Daoy (cell line): ENCODE measurements around the gene ZNF273. TPM values are rescaled to one million over a fixed set of nuclear protein-coding genes. Genes with fewer than 3 reads are reported as not detected.
"Not testable (repeated sequence)": the region's sequence is repeated elsewhere in the genome, so short reads cannot be mapped to it uniquely, and the experiment has no call there.

Experiments
- DNase-seq: peaks from one replicate; pipeline ENCODE4 v3.0.0-alpha.2; 2015; ENCODE audit warnings: low read depth
- total RNA-seq: library from RNA; depleted of rRNA; stranded (reverse); fragments of >200 nt; shearing (Covaris generic); gene quantifications from 2 replicates; pipeline ENCODE4 v1.2.3, GENCODE V29; 2014; rRNA removed

ZNF273 gene
- total RNA-seq, result 10.4 and 15.7 TPM in 2 replicates

- peak; percentile 97 for DNase-seq
Observed at GRCh38 chr7:64902806-64903721, at the start of gene ZNF273. Gene ZNF273, plus strand, starts transcription at chr7:64903273. Its CDS starts 45 bp downstream, at chr7:64903318.

DNA sequence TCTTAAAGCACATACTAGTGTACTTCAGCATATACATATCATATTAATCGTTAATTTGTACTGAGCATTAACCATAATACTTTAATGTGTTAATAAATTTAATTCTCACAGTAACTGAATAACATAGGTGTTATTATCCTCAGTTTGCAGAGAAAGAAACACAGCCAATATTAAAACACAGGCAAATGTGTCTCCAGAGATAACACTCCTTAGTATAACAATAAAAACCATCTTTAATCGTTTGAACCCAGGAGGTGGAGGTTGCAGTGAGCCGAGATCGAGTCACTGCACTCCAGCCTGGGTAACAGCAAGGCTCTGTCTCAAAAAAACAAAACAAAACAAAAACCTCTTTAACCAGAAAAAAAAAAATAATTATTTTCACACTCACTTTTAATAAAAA is 49.4 kb upstream of the ZNF273 start:
- DNase-seq, result no peak

DNA sequence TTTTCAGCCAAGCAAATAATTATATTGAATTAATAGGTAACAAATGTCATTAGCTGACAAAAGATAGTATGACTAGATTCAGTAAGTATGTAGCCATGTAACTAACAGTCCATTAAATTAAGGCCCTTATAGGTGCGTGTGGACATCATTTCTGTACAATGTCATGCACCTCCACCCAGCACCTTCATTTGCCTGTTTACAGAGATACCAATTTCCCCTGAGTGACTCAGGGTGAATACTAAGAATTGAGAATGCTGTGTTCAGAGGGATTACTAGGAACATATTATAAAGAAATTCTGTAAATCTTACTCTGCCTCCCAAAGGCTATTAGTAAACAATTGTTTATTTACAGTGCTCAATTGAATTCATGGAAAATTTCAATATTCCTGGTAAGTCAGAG is 48.1 kb upstream of the ZNF273 start:
- no peak for DNase-seq

- no peak for DNase-seq
Observed at GRCh38 chr7:64863021-64863420, 40.1 kb upstream of the ZNF273 start.

- DNase-seq, result not testable (repeated sequence)
Observed at GRCh38 chr7:64863530-64863929, 39.5 kb upstream of the ZNF273 start.

GRCh38 chr7:64863969-64864368 is 39.1 kb upstream of the ZNF273 start:
- no peak for DNase-seq

GRCh38 chr7:64867863-64868440 is 35.1 kb upstream of the ZNF273 start:
- DNase-seq, result no peak

GRCh38 chr7:64868499-64868898 is 34.6 kb upstream of the ZNF273 start:
- no peak for DNase-seq

- DNase-seq, result no peak
Observed at GRCh38 chr7:64869121-64869725, 33.9 kb upstream of the ZNF273 start.

DNA sequence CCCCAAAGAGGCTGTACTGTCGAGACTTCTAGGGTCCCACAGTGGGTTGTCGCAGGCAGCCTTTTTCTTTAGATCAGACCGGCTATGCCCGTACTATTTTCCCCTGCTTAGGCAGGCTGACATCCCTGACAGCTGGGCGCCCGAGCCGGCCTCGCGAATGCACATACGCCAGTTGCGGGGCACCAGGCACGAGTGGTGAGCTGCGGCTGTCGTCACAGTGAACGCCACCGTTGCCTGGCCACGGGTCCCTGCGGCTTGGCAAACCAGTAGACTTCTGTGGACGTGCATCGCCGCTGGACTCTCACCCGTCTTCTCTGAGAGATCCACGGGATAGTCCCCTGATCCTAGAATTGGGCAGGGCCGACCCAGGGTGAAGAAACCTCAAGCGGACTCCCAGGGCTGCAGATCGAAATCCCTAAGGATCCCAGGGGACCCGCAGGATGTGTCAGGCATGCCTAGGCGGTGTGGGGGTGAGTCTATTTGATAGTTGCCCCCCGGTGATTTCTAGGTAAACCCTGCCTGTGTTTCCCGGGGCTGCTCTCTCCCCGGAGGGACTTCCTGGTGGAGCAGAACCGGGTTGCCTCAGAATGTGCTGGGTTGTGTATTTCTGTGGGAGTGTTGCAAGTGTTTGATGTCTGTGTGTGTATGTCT is 33.0 kb upstream of the ZNF273 start:
- DNase-seq, result no peak

DNA sequence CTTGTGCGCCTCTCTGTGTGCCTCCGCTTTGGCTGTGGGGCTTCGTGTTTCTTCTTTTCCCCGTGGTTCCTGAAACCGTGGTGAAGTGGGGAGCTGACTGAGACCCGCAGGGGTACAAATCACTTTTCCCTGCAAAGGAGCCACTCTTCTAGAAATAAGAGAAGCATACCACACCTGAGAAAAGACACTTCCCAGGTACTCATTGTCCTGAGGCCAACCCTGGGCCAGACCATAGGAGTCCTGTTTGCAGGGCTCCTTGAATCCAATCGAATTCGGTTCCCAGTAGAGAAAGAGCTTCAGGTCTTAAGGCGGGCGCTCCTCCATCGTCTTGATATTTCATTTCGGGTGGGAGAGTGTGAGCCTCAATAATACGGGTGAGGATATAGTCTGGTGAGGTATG is 32.4 kb upstream of the ZNF273 start:
- DNase-seq, result no peak

DNA sequence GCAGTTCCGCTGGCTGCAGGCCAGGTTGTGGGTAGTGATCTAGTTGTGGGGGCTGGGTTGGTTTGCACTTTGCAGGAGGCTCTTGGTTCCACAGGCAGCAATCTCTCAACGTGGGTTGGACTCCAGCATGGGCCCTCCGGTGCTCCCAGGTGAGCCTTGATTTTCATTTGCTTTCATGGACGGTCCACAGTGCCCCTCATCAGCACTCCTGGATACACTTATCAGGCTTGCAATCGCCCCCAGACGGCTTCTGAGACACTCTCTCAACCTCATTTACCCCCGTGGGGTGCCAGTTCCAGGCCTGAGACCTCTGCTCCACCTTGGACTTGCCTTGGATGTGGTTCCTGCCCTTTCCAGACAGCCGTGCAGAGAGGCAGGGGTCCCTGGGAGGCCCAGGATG is 31.3 kb upstream of the ZNF273 start:
- no peak for DNase-seq

DNA sequence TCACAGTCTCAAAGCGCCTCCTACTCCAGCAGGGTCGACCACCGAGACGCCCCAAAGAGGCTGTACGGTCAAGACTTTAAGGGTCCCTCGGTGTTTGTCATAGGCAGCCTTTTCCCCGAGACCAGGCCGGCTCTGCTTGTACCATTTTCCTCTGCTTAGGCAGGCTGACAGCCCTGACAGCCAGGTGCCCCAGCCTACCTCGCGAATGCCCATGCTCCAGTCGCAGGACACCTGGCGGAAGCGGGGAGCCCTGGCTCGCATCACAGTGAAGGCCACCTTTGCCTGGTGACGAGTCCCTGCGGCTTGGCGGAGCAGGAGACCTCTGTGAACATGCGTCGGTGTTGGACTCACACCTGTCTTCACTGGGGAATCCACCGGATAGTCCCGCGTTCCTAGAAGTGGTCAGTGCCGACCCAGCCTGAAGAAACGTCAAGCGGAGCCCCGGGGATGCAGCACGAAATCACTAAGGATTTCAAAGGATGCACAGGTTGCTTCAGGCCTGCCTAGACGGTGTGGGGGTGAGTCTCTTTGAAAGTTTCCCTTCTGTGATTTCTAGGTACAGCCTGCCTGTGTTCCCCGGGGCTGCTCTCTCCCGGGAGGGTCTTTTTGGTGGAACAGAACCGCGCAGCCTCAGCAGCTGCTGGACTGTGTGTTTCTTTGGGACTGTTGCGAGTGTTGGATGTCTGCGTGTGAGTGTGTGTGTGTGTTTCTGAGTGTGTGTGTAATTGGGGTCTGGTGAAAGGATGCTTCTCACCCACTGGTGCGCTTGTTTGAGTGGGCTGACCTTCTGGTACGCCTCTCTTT is 30.5 kb upstream of the ZNF273 start:
- no peak for DNase-seq

GRCh38 chr7:64873155-64873500 is 29.9 kb upstream of the ZNF273 start:
- DNase-seq, result no peak

DNA sequence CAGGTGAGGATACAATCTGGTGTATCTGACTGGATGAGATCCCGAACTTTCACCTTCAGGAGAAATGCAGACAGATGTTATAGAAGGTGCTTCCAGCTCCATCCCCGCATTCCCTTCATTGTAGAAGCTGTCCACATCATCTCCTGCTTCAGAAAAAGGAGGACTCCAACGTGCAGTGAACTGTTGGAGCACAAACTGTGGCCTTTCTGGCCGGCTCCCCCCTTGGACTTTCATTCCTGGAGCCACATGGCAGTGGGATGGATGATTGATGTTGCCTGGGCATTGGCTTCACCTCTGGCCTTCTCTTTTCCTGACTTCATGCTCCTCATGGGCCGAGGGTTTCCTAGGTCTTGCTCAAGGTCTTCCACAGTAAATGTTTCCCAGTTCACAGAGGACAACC is 29.6 kb upstream of the ZNF273 start:
- no peak for DNase-seq

DNA sequence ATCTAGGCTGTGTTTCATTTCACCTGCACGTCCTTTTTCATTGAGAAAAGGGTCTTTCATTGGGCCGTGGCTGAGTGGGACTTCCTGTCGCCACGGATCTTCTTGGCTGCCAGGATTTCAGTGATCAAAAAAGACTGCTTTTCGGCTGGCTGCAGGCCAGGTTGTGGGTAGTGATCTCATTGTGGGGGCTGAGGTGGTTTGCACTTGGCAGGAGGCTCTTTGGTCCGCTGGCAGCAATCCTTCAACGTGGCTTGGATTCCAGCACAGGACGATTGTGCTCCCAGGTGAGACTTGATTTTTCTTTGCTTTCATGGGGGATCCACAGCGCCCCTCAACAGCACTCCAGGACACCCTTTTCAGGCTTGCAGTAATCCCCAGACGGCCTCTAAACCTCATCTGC is 29.0 kb upstream of the ZNF273 start:
- peak; percentile 86 for DNase-seq

DNA sequence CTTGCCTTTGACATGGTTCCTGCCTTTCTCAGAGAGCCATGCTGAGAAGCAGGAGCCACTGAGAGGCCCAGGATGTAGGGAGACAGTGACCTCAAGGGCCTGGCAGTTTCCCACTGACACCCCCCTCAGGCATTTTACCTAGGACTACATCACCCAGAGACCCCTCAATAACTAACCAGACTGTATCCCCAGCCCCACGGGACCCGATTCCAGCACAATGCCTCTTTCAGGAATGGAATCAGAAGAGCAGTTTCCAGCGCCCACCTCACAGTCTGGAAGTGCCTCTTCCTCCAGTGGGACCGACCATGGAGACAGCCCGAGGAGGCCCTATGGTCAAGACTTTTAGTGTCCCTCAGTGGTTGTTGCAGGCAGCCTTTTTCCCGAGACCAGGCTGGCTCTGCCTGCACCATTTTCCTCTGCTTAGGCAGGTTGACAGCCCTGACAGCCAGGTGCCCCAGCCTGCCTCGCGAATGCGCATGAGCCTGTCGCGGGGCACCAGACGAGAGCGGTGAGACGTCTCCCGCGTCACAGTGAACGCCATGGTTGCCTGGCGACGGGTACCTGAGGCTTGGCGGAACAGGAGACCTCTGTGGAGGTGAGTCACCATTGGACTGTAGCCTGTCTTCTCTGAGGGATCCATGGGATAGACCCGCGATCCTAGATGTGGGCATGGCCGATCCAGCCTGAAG is 28.4 kb upstream of the ZNF273 start:
- no peak for DNase-seq

DNA sequence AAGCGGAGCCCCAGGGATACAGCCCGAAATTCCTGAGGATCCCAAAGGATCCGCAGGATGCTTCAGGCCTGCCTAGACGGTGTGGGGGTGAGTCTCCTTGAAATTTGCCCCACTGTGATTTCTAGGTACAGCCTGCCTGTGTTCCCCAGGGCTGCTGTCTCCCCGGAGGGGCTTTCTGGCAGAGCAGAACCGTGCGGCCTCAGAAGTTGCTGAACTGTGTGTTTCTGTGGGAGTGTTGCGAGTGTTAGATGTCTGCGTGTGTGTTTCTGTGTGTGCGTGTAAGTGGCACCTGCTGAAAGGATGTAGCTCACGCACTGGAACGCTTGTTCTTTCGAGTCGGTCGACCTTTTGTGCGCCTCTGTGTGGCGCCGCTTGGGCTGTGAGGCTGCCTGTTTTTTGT is 27.8 kb upstream of the ZNF273 start:
- DNase-seq, result no peak

- DNase-seq, result no peak
Observed at GRCh38 chr7:64875658-64876406, 27.2 kb upstream of the ZNF273 start.
